GM10847 (cell line): ENCODE data around the gene LNX2.

Experiments
- POLR2A ChIP-seq: IDR thresholded peaks from 2 replicates; pipeline ENCODE4 v1.6.1; 2011; ENCODE audit not compliant: insufficient read length; ENCODE audit errors: extremely low read depth

The LNX2 gene

DNA sequence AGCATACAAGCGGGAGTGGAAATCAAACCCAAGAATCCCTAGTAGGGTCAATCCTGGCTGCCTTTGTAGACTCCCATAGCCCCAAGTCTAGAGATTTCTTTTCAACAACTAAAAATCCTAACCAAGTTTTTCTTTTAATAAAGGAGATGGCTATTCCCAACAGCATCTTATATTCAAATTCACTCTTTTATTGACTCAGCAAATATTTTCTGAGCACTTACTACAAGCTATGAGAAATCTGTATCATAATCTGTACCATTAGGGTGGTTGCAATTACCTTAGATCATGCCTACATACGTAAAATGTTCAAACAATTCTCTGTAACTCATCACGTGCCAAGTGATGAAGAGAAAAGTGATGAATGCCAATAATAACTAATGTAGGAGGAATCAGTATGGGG, 54.5 kb downstream of the LNX2 start:
- TF ChIP-seq POLR2A: no peak

DNA sequence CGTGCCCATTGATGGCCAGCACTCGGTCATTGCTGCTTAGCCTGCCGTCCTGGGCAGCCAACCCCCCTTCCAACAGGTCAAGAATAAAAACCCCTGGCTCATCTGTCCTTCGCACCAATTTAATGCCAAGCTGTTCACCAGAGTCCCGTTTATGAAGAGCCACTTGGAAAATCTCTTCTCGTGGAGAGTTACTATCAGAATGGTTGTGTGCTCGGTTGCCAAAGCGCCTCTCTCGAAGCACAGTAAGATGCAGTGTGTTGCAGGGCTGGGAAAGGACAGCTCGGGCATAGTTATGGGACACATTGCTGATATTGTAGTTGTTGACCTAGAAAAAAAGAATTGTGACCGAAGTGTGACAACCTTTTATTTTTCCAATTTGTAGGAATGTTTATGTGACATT, 57.9 kb downstream of the LNX2 start:
- no peak for TF ChIP-seq POLR2A

DNA sequence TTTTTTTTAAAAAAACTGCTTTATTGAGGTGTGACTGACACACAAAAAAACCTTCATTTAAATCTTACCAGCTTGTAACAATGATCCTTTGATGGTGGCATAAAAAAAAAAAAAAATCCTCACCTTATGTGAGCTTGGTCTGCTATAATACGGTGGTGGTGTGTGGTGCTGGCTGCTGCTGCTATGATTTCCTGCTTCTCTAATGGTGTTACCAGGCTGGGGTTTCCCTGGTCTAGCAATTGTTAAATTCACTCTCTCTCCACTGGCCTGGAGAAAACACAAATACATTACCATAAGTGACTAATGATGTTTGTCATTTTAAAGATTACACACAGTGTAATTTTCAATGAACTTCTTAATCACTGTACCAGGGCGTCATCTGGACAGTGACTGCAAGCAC, 60.6 kb downstream of the LNX2 start:
- no peak for TF ChIP-seq POLR2A

DNA sequence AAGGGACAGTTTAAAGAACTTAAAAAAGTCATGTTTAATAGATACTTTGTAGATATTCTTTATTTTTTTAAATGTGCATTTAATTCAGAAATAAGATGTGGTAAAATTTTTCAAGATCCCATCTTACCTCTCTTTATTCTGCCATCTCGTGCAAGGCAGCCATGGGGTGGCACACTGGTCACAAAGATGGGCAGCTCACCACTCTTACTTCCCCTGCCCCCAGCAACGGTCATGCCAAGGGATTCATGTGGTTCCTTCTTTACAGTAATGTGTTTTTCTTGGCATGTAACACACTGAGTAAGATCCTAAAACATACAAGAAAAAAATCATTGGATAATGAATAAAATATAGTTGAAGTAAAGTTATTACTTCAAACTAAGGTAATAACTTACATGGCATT, 64.2 kb downstream of the LNX2 start:
- no peak for TF ChIP-seq POLR2A

DNA sequence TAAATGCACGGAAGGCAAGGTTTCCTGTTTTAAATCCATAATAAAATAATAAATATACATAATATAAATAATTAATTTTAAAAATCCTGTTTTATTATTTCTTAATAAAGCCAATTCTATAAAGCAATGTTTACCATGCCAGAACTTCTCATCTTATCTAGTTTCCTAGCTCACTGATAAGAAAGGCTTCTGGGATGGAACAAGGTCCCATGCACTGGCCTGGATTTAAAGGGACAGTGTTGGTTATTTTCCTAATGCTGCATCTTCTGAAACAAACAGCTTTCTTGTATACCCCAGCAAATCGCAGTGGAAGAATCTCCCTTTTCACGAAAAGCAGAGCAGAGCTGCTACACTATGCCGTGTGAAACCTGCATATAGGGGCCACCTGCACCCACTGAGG, 68.8 kb downstream of the LNX2 start:
- no peak for TF ChIP-seq POLR2A

DNA sequence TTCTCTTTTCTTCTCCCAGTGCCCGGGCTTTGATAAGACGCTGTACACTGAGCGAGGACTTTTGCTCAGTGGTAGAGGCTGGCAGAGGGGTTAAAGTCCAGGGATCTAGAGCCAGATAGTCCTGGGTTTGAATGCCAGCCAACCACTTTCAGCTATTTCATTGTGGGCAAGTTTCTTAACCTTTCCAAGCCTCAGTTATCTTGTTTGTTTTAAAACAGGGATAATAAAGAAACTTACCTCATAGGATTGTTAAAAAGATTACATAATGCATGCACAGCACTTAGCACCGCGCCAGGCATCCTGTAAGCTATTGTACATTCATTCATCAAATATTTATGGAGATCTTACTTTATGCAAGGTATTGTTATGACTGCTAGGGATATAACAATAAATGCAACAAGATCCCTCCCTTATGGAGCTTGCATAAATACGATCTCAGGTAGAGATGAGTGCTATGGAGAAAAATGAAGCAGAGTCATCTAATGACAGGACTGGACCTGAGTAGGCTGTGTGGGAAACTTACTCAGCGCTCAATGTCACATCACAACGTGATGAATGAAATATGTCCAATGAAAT, 70.8 kb downstream of the LNX2 start:
- no peak for TF ChIP-seq POLR2A

DNA sequence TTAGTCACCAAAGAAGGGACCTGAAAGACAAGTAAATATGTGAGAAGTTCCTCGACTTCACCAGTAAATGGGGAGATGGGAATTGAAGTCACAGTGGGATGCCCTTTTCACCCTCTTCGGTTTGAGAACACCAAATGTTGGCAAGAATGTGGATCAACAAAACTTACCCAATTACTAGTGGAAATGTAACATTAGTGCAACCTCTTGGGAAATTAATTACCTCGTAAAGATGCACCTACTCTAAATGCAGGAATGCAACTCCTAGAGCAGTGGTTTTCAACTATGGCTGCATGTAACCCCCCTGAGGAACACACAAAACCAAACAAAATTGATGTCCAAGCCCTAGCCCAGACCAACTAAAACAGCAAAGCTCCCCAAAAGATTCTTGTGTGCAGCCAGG, 78.1 kb downstream of the LNX2 start:
- no peak for TF ChIP-seq POLR2A

DNA sequence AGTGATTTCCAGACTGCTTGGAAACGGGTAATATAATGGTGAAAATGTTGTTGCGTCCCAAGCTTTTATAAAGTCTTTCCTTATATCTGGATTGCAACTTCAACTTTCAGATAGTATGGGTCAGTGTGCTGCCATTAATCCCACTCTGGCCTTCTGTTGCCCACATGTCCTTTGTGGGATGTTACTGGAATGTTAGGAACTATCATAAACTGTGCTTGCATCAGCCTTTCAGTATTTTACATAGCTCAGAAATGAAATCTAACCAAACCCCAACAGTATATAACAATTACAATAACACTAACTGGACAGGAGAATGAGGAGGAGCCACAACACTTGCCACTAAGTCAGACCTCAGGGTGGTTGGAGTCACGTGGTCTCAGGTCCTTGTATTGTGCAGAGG, 78.9 kb downstream of the LNX2 start:
- no peak for TF ChIP-seq POLR2A

DNA sequence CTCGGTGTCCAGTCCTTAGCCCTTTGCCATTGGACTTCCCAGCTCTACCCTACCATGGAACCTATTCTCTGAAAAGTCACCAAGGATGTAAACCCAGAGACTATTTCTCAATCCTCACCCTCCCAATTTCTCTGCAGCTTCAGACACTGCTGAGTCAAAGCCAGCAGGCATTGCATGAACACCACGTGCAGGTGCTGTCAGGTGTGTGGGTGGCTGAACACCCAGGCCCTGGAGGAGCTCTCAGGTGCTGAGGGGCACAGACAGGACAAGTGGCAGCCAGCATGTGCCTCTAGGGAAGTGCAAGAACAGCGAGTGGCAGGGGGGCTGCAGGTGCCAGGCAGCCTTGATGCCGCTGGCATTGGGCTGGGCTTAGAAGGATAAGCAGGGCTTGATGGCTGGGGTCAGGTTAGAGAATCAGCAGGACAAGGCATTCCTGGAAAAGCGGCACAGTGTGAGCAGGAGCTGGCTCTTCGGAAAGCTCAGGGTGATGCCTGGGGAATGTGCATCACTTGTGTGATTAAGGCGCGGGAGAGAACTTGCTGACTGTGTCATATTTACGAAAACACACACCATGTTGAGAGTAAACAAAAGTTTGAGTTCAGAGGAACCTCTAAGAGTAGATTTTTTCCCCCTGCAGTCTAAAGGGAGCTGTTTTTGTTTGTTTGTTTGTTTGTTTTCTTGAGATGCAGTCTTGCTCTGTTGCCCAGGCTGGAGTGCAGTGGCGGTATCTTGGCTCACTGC, 83.8 kb downstream of the LNX2 start:
- no peak for TF ChIP-seq POLR2A

DNA sequence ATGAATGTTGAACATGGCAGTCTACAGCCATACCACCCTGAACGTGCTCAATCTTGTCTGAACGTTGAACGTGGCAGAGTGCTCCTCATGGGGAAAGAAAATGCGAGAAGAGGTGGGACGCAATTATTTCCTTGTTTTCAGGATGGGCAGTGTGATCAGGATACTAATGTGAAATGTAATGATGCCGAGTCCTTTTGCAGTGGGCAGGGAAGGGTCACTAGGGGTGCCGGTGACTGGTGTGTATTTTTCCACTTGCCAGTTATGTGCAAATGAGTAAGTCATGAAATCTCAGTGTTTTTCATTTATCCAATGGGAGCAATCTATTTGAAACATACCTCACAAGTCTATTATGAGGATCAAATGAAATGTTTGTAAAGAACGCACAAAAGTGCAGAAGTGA, 84.8 kb downstream of the LNX2 start:
- no peak for TF ChIP-seq POLR2A

DNA sequence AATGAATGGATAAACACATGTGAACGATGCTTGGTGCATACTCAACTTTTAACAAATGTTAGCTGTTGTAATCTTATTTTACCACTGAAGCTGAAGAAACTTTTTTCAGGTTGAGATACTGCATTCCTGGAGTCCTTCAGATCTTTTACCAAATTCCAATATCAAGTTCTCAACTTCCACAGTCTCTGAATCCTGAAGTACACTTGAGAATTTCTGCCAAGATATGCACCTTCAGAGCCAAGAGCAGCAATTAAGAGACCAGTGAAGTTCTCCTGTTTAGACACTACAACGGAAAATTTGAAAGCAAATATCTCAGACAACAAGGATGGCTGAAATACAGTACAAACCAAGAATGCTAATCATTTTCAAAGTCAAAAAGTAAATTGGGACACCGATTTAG, 85.3 kb downstream of the LNX2 start:
- no peak for TF ChIP-seq POLR2A

DNA sequence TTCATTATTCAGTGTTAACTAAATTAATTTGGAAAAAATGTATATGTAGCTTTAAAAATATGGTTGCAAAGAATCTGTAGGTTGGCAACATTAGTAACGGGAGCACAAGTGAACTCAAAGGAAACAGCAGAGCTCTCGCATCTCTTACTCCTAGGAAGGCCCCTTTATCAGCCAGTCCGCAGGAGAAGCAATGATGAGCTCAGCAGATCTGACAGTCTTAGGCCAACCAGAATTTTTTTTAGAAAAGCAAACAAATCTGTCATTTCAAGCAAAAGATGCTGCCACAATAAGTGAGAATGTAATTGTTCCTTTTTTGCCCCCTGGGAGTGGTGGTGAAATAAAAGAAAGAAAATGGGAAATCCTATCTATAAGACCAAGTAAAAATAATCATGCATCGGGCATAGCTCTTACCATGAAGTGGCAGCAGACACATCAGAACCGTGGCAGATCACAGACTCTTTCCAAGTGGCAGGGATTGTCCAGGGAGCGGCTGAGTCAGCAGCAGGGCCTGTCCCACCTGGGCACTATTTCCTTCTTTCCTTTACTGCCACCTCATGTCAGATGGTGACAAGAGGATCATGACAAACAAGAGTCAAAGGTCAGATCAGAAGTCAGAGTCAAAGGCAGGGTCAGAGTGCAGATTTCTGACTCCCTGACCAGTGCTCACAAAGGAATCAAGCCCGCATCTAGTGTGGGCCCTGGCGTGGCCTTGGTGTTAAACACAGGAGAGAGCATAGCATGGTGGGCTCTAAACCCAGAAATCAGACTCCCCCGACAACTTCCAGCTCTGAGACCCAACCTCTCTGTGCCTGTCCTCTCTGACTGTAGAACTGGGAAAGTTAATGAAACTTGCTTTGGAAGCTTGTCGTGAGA, 86.0 kb downstream of the LNX2 start:
- TF ChIP-seq POLR2A: no peak

DNA sequence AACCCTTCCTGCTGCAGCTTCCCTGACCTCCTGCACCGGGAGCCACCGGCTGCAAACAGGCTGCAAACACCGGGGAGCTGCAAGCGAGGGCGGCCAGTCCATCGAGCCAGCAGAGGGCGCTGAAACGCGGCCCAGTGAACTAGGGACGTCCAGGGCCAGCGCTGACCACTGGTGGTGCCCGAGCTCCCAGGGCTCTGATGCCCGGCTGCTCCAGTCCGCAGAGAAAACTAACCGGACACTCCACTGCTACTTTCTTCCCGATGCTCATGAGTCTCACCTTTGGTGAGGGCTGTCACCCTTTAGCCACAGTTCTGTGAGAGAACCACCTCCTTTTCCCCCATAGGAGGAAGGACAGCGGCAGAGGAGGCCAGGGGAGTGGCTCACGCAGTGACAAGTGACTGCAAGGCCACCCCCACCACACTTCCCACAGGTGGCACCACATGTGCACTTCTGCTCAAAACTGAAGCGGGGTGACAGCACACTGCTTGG, 87.1 kb downstream of the LNX2 start:
- no peak for TF ChIP-seq POLR2A

DNA sequence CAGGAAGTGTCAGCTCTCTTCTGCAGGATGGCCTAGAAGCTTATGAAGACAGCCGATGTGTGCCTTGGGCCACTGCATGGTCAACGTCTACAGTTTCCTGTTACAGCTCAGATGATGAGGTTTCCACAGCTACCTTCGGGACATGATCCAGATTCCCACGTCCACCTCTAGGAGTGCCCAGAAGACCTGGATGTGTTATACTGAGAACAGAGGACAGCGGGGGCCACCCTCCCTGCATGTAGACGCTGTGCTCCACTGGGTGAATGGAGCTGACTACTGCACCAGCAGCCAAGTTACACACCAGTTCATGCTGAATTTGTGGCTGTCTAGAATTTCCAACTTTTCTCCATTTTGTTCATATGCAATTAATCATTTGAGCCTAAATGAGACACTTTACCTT, 91.4 kb downstream of the LNX2 start:
- no peak for TF ChIP-seq POLR2A

DNA sequence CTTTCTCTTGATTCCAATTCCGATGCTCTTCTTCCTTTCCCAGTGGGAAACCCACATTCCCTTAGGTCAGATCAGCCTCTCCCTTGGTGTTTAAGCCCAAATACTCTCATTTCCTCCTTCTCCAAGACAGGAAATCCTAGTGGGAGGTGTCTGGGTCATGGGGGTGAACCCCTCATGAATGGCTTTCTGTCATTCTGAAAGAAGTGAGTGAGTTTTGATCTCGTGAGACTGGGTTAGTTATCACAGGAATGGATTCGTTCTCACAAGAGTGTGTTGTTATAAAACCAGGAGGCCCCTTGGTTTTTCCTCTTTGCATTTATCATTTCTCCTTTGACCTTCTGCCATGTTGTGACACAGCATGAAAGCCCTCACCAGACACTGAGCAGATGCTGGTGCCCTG, 93.8 kb downstream of the LNX2 start:
- TF ChIP-seq POLR2A: no peak
